ENCODE measurements around the gene PRUNE2.

Gene PRUNE2

DNA sequence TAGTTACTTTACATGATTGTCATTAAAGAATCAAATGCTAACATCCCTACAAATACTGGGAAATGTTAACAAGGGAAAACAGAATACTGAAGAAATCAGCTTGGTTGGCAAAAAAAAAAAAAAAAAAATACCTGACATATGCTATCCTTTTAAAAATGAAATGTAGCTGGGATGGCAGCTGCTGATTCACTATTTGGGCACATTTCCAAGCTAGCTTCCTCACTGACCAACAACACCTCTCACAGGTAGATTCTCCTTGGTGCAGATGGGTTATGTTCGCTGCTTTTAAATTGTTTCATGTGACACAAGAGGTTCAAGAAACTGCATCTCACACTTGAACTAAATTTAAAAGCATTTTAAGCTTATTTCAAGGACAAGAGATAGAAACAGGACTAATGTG, 6.1 kb upstream of the PRUNE2 start:
- Histone ChIP-seq H3K36me3 (ENCODE audit: low read depth) (no peaks in the 10 kb centered on the region), H3K4me3 (ENCODE audit: severe bottlenecking) (no peak overlapping the region), H3K27me3 (ENCODE audit: insufficient read depth, poor library complexity, severe bottlenecking) (peaks cover 1% of the 10 kb centered on the region), H3K4me1 (ENCODE audit: insufficient read depth, poor library complexity, severe bottlenecking) (peaks cover 20% of the 10 kb centered on the region), H3K27ac (ENCODE audit: poor library complexity, severe bottlenecking) (peak overlapping the region; percentile 31), H3K9me3 (ENCODE audit: severe bottlenecking) (no peaks in the 10 kb centered on the region)
- peak; percentile 69 for ATAC-seq (ENCODE audit: low read depth)
- DNase-seq (ENCODE audit: low spot score), result no peak
- TF ChIP-seq, protein P1, sequence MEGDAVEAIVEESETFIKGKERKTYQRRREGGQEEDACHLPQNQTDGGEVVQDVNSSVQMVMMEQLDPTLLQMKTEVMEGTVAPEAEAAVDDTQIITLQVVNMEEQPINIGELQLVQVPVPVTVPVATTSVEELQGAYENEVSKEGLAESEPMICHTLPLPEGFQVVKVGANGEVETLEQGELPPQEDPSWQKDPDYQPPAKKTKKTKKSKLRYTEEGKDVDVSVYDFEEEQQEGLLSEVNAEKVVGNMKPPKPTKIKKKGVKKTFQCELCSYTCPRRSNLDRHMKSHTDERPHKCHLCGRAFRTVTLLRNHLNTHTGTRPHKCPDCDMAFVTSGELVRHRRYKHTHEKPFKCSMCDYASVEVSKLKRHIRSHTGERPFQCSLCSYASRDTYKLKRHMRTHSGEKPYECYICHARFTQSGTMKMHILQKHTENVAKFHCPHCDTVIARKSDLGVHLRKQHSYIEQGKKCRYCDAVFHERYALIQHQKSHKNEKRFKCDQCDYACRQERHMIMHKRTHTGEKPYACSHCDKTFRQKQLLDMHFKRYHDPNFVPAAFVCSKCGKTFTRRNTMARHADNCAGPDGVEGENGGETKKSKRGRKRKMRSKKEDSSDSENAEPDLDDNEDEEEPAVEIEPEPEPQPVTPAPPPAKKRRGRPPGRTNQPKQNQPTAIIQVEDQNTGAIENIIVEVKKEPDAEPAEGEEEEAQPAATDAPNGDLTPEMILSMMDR (IDR thresholded peaks at IDR 0.05; ENCODE audit: poor library complexity, severe bottlenecking), result peak; percentile 41

DNA sequence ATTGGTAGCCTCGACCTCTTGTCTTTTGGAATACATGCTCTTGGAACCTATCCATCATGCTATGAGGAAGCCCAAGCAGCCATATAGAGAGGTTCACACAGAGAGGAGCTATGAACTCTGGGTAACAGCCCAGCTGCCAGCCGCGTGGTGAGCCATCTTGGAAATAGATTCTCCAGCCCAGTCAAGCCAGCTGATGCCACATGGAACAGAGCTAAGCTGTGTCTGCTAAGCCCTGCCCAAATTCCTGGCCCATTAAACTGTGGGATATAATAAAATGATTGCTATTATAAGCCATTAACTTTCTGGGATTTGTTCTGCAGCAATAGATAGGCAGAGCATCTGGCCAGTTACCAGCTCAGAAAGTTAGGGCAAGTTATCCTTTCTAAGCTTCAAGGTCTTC, 4.9 kb upstream of the PRUNE2 start:
- no peaks in the 10 kb centered on the region for H3K36me3 ChIP-seq (ENCODE audit: low read depth)
- DNase-seq (ENCODE audit: low spot score) (no peak), ATAC-seq (ENCODE audit: low read depth) (no peak)
- no peak overlapping the region for H3K27ac ChIP-seq (ENCODE audit: poor library complexity, severe bottlenecking)
- H3K9me3 ChIP-seq (ENCODE audit: severe bottlenecking), result no peaks in the 10 kb centered on the region
- peaks cover 20% of the 10 kb centered on the region for H3K4me1 ChIP-seq (ENCODE audit: insufficient read depth, poor library complexity, severe bottlenecking)
- TF ChIP-seq, protein P1 (IDR thresholded peaks at IDR 0.05; ENCODE audit: poor library complexity, severe bottlenecking), result no peak
- H3K4me3 ChIP-seq (ENCODE audit: severe bottlenecking), result no peak overlapping the region
- H3K27me3 ChIP-seq (ENCODE audit: insufficient read depth, poor library complexity, severe bottlenecking), result peaks cover 11% of the 10 kb centered on the region

DNA sequence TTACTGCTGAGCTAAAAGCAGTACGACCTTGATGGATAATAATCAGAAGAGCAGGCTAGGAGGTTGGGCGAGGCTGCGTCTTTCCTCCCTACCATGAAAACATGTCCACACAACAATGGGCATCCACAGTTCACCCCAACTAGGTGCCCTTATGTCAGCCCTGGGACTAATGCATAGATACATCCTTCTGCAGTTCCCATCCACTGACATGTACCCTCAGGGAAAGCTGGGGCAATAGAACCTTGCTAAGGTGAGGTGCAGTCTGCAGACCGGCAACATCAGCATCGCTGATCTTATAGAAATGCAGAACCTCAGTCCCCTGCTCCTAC, 697 bp upstream of the PRUNE2 start:
- H3K27ac ChIP-seq (ENCODE audit: poor library complexity, severe bottlenecking), result no peak overlapping the region
- no peaks in the 10 kb centered on the region for H3K4me1 ChIP-seq (ENCODE audit: insufficient read depth, poor library complexity, severe bottlenecking)
- no peaks in the 10 kb centered on the region for H3K9me3 ChIP-seq (ENCODE audit: severe bottlenecking)
- DNase-seq (ENCODE audit: low spot score), result no peak
- ATAC-seq (ENCODE audit: low read depth), result peak; percentile 7; the same call in 1 of the 3 replicates
- H3K4me3 ChIP-seq (ENCODE audit: severe bottlenecking), result no peak overlapping the region
- no peaks in the 10 kb centered on the region for H3K36me3 ChIP-seq (ENCODE audit: low read depth)
- peaks cover 30% of the 10 kb centered on the region for H3K27me3 ChIP-seq (ENCODE audit: insufficient read depth, poor library complexity, severe bottlenecking)
- TF ChIP-seq, protein P1 (IDR thresholded peaks at IDR 0.05; ENCODE audit: poor library complexity, severe bottlenecking), result no peak

GRCh38 chr9:76904661-76905457, 1.1 kb downstream of the PRUNE2 start:
- no peak overlapping the region for H3K27ac ChIP-seq (ENCODE audit: poor library complexity, severe bottlenecking)
- ATAC-seq (ENCODE audit: low read depth) (no peak), DNase-seq (ENCODE audit: low spot score) (no peak)
- H3K4me1 ChIP-seq (ENCODE audit: insufficient read depth, poor library complexity, severe bottlenecking), result no peaks in the 10 kb centered on the region
- TF ChIP-seq, protein P1 (IDR thresholded peaks at IDR 0.05; ENCODE audit: poor library complexity, severe bottlenecking), result no peak
- H3K36me3 ChIP-seq (ENCODE audit: low read depth), result no peaks in the 10 kb centered on the region
- H3K27me3 ChIP-seq (ENCODE audit: insufficient read depth, poor library complexity, severe bottlenecking), result peaks cover 30% of the 10 kb centered on the region
- H3K4me3 ChIP-seq (ENCODE audit: severe bottlenecking), result peak overlapping the region; percentile 19
- H3K9me3 ChIP-seq (ENCODE audit: severe bottlenecking), result no peaks in the 10 kb centered on the region

DNA sequence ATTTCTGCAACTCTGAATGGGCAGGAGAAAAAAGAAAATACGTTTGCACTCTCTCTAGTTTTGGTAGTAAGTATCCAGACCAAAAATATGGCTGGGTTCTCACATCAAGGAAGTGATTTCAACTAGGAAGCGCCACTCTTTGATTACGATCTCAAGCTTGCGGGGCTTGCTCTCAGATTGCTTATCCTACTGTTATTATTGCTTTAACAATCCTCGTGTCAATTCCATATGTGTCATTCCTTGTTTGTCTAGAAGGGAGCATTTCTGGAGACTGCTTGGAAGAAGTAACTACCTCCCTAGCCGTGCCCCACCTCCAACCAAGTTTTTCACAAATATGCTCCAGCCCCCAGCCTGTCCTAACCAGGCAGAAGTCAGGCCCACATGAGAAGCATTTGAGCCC, 3.5 kb downstream of the PRUNE2 start:
- peaks cover 30% of the 10 kb centered on the region for H3K27me3 ChIP-seq (ENCODE audit: insufficient read depth, poor library complexity, severe bottlenecking)
- ATAC-seq (ENCODE audit: low read depth), result no peak
- no peak overlapping the region for H3K4me3 ChIP-seq (ENCODE audit: severe bottlenecking)
- no peaks in the 10 kb centered on the region for H3K4me1 ChIP-seq (ENCODE audit: insufficient read depth, poor library complexity, severe bottlenecking)
- H3K36me3 ChIP-seq (ENCODE audit: low read depth), result no peaks in the 10 kb centered on the region
- DNase-seq (ENCODE audit: low spot score), result no peak
- H3K27ac ChIP-seq (ENCODE audit: poor library complexity, severe bottlenecking), result no peak overlapping the region
- TF ChIP-seq, protein P1 (IDR thresholded peaks at IDR 0.05; ENCODE audit: poor library complexity, severe bottlenecking), result no peak
- H3K9me3 ChIP-seq (ENCODE audit: severe bottlenecking), result no peaks in the 10 kb centered on the region

Data from RWPE2 (cell line).